Measurements from ENCODE around the gene SIVA1.

Gene SIVA1

GRCh38 chr14:104757681-104758392, 4.9 kb downstream of the SIVA1 start:
- DNase-seq (ENCODE audit: low spot score), result no peak
- no peak for TF ChIP-seq CTCF (IDR thresholded peaks at IDR 0.05; ENCODE audit: poor library complexity, severe bottlenecking)
- peaks cover 53% of the 10 kb centered on the region for H3K36me3 ChIP-seq (ENCODE audit: low read depth)

GRCh38 chr14:104758981-104759969, 6.3 kb downstream of the SIVA1 start:
- peaks cover 52% of the 10 kb centered on the region for H3K36me3 ChIP-seq (ENCODE audit: low read depth)
- TF ChIP-seq CTCF (IDR thresholded peaks at IDR 0.05; ENCODE audit: poor library complexity, severe bottlenecking), result no peak
- peaks cover 4% of the 10 kb centered on the region for H3K4me1 ChIP-seq (ENCODE audit: insufficient read depth, poor library complexity, severe bottlenecking)
- no peak overlapping the region for H3K27ac ChIP-seq (ENCODE audit: poor library complexity, severe bottlenecking)
- H3K9me3 ChIP-seq (ENCODE audit: severe bottlenecking), result no peaks in the 10 kb centered on the region
- no peak overlapping the region for H3K4me3 ChIP-seq (ENCODE audit: severe bottlenecking)
- DNase-seq (ENCODE audit: low spot score) (no peak), ATAC-seq (ENCODE audit: low read depth) (no peak)
- no peaks in the 10 kb centered on the region for H3K27me3 ChIP-seq (ENCODE audit: insufficient read depth, poor library complexity, severe bottlenecking)

More at GRCh38 chr14:104757681-104758392, 4.9 kb downstream of the SIVA1 start:
- H3K27ac ChIP-seq (ENCODE audit: poor library complexity, severe bottlenecking), result no peak overlapping the region
- no peaks in the 10 kb centered on the region for H3K27me3 ChIP-seq (ENCODE audit: insufficient read depth, poor library complexity, severe bottlenecking)
- no peaks in the 10 kb centered on the region for H3K9me3 ChIP-seq (ENCODE audit: severe bottlenecking)
- ATAC-seq (ENCODE audit: low read depth), result no peak
- H3K4me3 ChIP-seq (ENCODE audit: severe bottlenecking), result no peak overlapping the region
- peaks cover 6% of the 10 kb centered on the region for H3K4me1 ChIP-seq (ENCODE audit: insufficient read depth, poor library complexity, severe bottlenecking)

GRCh38 chr14:104765517-104765916, 12.6 kb downstream of the SIVA1 start:
- no peak for TF ChIP-seq CTCF (IDR thresholded peaks at IDR 0.05; ENCODE audit: poor library complexity, severe bottlenecking)
- Histone ChIP-seq H3K4me1 (ENCODE audit: insufficient read depth, poor library complexity, severe bottlenecking) (no peaks in the 10 kb centered on the region), H3K27me3 (ENCODE audit: insufficient read depth, poor library complexity, severe bottlenecking) (no peaks in the 10 kb centered on the region), H3K4me3 (ENCODE audit: severe bottlenecking) (no peak overlapping the region), H3K36me3 (ENCODE audit: low read depth) (no peaks in the 10 kb centered on the region; the same call in 1 of the 2 replicates), H3K27ac (ENCODE audit: poor library complexity, severe bottlenecking) (no peak overlapping the region), H3K9me3 (ENCODE audit: severe bottlenecking) (peaks cover 6% of the 10 kb centered on the region)
- no peak for DNase-seq (ENCODE audit: low spot score)
- ATAC-seq (ENCODE audit: low read depth), result no peak

- Histone ChIP-seq H3K4me3 (ENCODE audit: severe bottlenecking) (no peak overlapping the region), H3K4me1 (ENCODE audit: insufficient read depth, poor library complexity, severe bottlenecking) (no peaks in the 10 kb centered on the region), H3K27me3 (ENCODE audit: insufficient read depth, poor library complexity, severe bottlenecking) (no peaks in the 10 kb centered on the region), H3K27ac (ENCODE audit: poor library complexity, severe bottlenecking) (no peak overlapping the region), H3K9me3 (ENCODE audit: severe bottlenecking) (peaks cover 6% of the 10 kb centered on the region), H3K36me3 (ENCODE audit: low read depth) (peaks cover 7% of the 10 kb centered on the region)
- ATAC-seq (ENCODE audit: low read depth) (no peak), DNase-seq (ENCODE audit: low spot score) (no peak)
- TF ChIP-seq CTCF (IDR thresholded peaks at IDR 0.05; ENCODE audit: poor library complexity, severe bottlenecking), result no peak
Measured at GRCh38 chr14:104766256-104766862, 13.4 kb downstream of the SIVA1 start.
